Measurements from ENCODE around the gene P2RX1. TPM values are rescaled to one million over a fixed set of nuclear protein-coding genes. Genes with fewer than 3 reads are reported as not detected.

The P2RX1 gene
- total and polyA plus RNA-seq, 2 experiments from 2014 or later, result 0.31 to 2.2 TPM

- no peaks in the 10 kb centered on the region; the same call in 2 of the 3 replicates for H3K4me1 Mint-ChIP-seq
- peaks cover 9% of the 10 kb centered on the region for H3K27me3 Mint-ChIP-seq (ENCODE audit: insufficient read depth, low read depth, poor library complexity)
- Histone ChIP-seq H3K4me1 (ENCODE audit: insufficient read depth) (no peaks in the 10 kb centered on the region), H4K20me1 (replicated peaks; ENCODE audit: insufficient read depth) (no peaks in the 10 kb centered on the region; the same call in 1 of the 2 replicates), H3K79me2 (replicated peaks; ENCODE audit: insufficient read depth) (no peaks in the 10 kb centered on the region), H3K9me2 (ENCODE audit: insufficient read depth) (no peaks in the 10 kb centered on the region), H3K4me3 (no peak overlapping the region), H3K4me2 (no peak overlapping the region), H3F3A (replicated peaks; ENCODE audit: low read depth) (no peaks in the 10 kb centered on the region), H3K27me3 (ENCODE audit: insufficient read depth) (no peaks in the 10 kb centered on the region), H3K36me3 (ENCODE audit: insufficient read depth) (no peaks in the 10 kb centered on the region), H3K27ac (ENCODE audit: low read depth) (no peak overlapping the region), H2AFZ (no peak overlapping the region)
- no peak for ATAC-seq
- H3K27ac Mint-ChIP-seq, result no peak overlapping the region
- no peak overlapping the region for H3K4me3 Mint-ChIP-seq
- DNase-seq (ENCODE audit: low spot score), result no peak
- no peaks in the 10 kb centered on the region for H3K9me3 Mint-ChIP-seq
- TF ChIP-seq ZNF114 (CRISPR knock-in tag; IDR thresholded peaks at IDR 0.05) (no peak), NANOG (IDR thresholded peaks at IDR 0.05; ENCODE audit: borderline replicate concordance) (no peak), STAT1 (IDR thresholded peaks at IDR 0.05; ENCODE audit: unreplicated experiment) (no peak), CREB1 (CRISPR knock-in tag; IDR thresholded peaks at IDR 0.05; ENCODE audit: low read depth) (no peak), EZH2 (IDR thresholded peaks at IDR 0.05; ENCODE audit: low read depth, unreplicated experiment) (no peak), REST (IDR thresholded peaks at IDR 0.05; ENCODE audit: unreplicated experiment) (no peak), ZNF462 (CRISPR knock-in tag; IDR thresholded peaks at IDR 0.05) (no peak), ZNF331 (CRISPR knock-in tag; IDR thresholded peaks at IDR 0.05; ENCODE audit: low read depth) (no peak), EZH2phosphoT487 (IDR thresholded peaks at IDR 0.05; ENCODE audit: unreplicated experiment) (no peak), ETS1 (IDR thresholded peaks at IDR 0.05) (no peak), JUNB (IDR thresholded peaks at IDR 0.05; ENCODE audit: unreplicated experiment) (no peak), CTCF (conservative IDR thresholded peaks at IDR 0.05; ENCODE audit: low read depth in 2 of 2) (no peak), POLR2AphosphoS5 (IDR thresholded peaks at IDR 0.05; ENCODE audit: low read depth) (no peak)
- peaks cover 25% of the 10 kb centered on the region for H3K36me3 Mint-ChIP-seq (ENCODE audit: low read depth)
Observed at GRCh38 chr17:3875317-3875716, 40.9 kb downstream of the P2RX1 start.
